Endodermal cell (in vitro differentiated cells): Measurements from ENCODE around the gene GIMAP1. TPM values are rescaled to one million over a fixed set of nuclear protein-coding genes. Genes with fewer than 3 reads are reported as not detected.
"Not testable (repeated sequence)": the region's sequence is repeated elsewhere in the genome, so short reads cannot be mapped to it uniquely, and the experiment has no call there.

ENCODE experiments used
- DNase-seq: peaks from one replicate; pipeline ENCODE4 v3.0.0-alpha.2; 2017
- H3K27ac ChIP-seq: 2 replicates; pipeline ENCODE4 v1.5.1; 2013; ENCODE audit warnings: mild to moderate bottlenecking, low read depth, low read length, moderate library complexity
- H3K27me3 ChIP-seq: 2 replicates; pipeline ENCODE4 v1.6.1; 2013; ENCODE audit warnings: mild to moderate bottlenecking, low read length, moderate library complexity; ENCODE audit not compliant: insufficient read depth, control insufficient read depth, poor library complexity, severe bottlenecking
- H3K36me3 ChIP-seq: 2 replicates; pipeline ENCODE4 v1.7.0; 2013; ENCODE audit warnings: mild to moderate bottlenecking, low read length, moderate library complexity; ENCODE audit not compliant: control insufficient read depth, insufficient read depth
- H3K4me1 ChIP-seq: one replicate; pipeline ENCODE4 v1.7.0; 2013; ENCODE audit warnings: low read length; ENCODE audit not compliant: control insufficient read depth, insufficient read depth
- H3K4me3 ChIP-seq: 2 replicates; pipeline ENCODE4 v1.5.1; 2013; ENCODE audit warnings: mild to moderate bottlenecking, low read length, moderate library complexity
- H3K9ac ChIP-seq: 2 replicates; pipeline ENCODE4 v1.6.1; 2013; ENCODE audit warnings: mild to moderate bottlenecking, low read length, moderate library complexity; ENCODE audit not compliant: poor library complexity, severe bottlenecking; ENCODE audit errors: extremely low read depth
- H3K9me3 ChIP-seq: 2 replicates; pipeline ENCODE4 v1.6.1; 2013; ENCODE audit warnings: mild to moderate bottlenecking, low read length, moderate library complexity; ENCODE audit not compliant: control insufficient read depth
- H3K27ac Mint-ChIP-seq: 2 replicates; pipeline ENCODE4 v1.8.0; 2020; ENCODE audit warnings: mixed read lengths
- H3K27me3 Mint-ChIP-seq: 2 replicates; pipeline ENCODE4 v1.8.0; 2021; ENCODE audit warnings: mild to moderate bottlenecking, mixed read lengths; ENCODE audit not compliant: insufficient read depth
- H3K36me3 Mint-ChIP-seq: 2 replicates; pipeline ENCODE4 v1.8.0; 2020; ENCODE audit warnings: low read depth, mixed read lengths
- H3K4me1 Mint-ChIP-seq: 2 replicates; pipeline ENCODE4 v1.8.0; 2020; ENCODE audit warnings: mixed read lengths
- H3K4me3 Mint-ChIP-seq: 2 replicates; pipeline ENCODE4 v1.8.0; 2020; ENCODE audit warnings: mild to moderate bottlenecking, moderate library complexity, mixed read lengths
- H3K9me3 Mint-ChIP-seq: 2 replicates; pipeline ENCODE4 v1.8.0; 2020; ENCODE audit warnings: mild to moderate bottlenecking, mixed read lengths
- WGBS, 2 experiments: methylation state at CpG; one replicate each; pipeline versions ENCODE4 v1.1.5 to v1.1.7; 2013; ENCODE audit warnings: missing lambda C conversion rate in 2 of 2, mixed read lengths in 1 of 2; ENCODE audit not compliant: insufficient coverage in 1 of 2, insufficient read length in 1 of 2; 5-methylcytosine and 5-hydroxymethylcytosine counted together
- total RNA-seq, 2 donors: library from RNA; stranded (reverse); fragmentation: NEBNext Ultra II Directional in 1 of 2; extraction: Animal tissue kit (Norgen Biotek cat#: 25700) in 1 of 2; gene quantifications; 2 replicates in 1 of 2; 3 replicates in 1 of 2; pipeline ENCODE4 v1.2.1, GENCODE V29; 2021
- TF ChIP-seq, protein P1 (sequence below): fragments of 200-600 bp; sonication (generic); conservative IDR thresholded peaks from 2 replicates; pipeline ENCODE4 v1.5.0; 2021; ENCODE audit warnings: antibody characterized with exemption, mild to moderate bottlenecking

The GIMAP1 gene
- total RNA-seq, 2 donors from 2014 or later = not detected

DNA sequence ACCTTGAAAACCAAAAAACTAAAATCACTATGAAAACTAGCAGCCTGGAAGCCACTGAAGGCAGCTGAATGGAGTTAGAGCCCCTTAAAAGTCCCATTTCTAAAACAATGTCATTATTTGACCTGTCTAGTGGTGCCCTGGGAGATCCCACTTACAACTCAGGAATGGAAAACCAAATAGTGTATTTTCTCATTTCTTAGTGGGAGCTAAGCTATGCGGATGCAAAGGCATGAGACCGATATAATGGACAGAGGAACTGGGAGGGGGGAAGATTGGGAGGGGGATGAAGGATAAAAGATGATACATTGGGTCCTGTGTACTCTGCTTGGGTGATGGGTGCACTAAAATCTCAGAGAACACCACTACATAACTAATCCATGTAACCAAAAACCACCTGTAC, 40.7 kb upstream of the GIMAP1 start:
- Mint-ChIP-seq H3K27ac (no peak overlapping the region), H3K36me3 (no peaks in the 10 kb centered on the region), H3K4me3 (no peak overlapping the region), H3K27me3 (peaks cover 4% of the 10 kb centered on the region), H3K9me3 (peaks cover 38% of the 10 kb centered on the region), H3K4me1 (no peaks in the 10 kb centered on the region)
- H3K4me1 ChIP-seq = no peaks in the 10 kb centered on the region
- no peak overlapping the region for H3K27ac ChIP-seq
- TF ChIP-seq, protein P1, sequence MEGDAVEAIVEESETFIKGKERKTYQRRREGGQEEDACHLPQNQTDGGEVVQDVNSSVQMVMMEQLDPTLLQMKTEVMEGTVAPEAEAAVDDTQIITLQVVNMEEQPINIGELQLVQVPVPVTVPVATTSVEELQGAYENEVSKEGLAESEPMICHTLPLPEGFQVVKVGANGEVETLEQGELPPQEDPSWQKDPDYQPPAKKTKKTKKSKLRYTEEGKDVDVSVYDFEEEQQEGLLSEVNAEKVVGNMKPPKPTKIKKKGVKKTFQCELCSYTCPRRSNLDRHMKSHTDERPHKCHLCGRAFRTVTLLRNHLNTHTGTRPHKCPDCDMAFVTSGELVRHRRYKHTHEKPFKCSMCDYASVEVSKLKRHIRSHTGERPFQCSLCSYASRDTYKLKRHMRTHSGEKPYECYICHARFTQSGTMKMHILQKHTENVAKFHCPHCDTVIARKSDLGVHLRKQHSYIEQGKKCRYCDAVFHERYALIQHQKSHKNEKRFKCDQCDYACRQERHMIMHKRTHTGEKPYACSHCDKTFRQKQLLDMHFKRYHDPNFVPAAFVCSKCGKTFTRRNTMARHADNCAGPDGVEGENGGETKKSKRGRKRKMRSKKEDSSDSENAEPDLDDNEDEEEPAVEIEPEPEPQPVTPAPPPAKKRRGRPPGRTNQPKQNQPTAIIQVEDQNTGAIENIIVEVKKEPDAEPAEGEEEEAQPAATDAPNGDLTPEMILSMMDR = no peak
- DNase-seq = no peak
- no peaks in the 10 kb centered on the region for H3K27me3 ChIP-seq
- no peak overlapping the region for H3K9ac ChIP-seq
- H3K9me3 ChIP-seq = no peaks in the 10 kb centered on the region
- no peaks in the 10 kb centered on the region for H3K36me3 ChIP-seq
- WGBS, 2 experiments = 75 to 90% methylated on average over 2 of the region's 2 CpGs
- no peak overlapping the region for H3K4me3 ChIP-seq

DNA sequence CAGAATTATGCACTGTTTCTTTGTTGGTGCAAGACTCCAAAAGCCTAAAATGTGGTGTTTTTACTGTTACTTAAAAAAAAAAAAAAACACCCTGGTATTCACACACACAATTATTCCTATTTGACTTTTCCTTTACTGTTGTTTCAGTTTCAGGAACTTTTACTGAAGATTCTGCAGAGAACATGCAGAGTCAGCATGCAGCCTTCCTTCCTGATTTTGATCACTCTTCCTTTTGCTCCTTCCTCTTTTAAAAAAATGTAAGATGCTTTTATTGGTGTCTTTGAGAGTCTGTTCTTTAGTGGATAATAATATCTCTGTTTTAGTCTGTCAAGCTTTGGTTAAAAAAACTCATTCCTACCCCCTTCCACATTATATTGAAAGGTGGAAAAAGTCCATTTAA, 40.1 kb upstream of the GIMAP1 start:
- H3K36me3 Mint-ChIP-seq, H3K9ac ChIP-seq, H3K4me3 Mint-ChIP-seq, H3K4me3 ChIP-seq, DNase-seq, H3K27ac Mint-ChIP-seq, H3K27me3 Mint-ChIP-seq, H3K27me3 ChIP-seq, H3K27ac ChIP-seq, H3K9me3 ChIP-seq, H3K4me1 Mint-ChIP-seq, H3K36me3 ChIP-seq, H3K4me1 ChIP-seq: not testable (repeated sequence)
- peaks cover 38% of the 10 kb centered on the region for H3K9me3 Mint-ChIP-seq

DNA sequence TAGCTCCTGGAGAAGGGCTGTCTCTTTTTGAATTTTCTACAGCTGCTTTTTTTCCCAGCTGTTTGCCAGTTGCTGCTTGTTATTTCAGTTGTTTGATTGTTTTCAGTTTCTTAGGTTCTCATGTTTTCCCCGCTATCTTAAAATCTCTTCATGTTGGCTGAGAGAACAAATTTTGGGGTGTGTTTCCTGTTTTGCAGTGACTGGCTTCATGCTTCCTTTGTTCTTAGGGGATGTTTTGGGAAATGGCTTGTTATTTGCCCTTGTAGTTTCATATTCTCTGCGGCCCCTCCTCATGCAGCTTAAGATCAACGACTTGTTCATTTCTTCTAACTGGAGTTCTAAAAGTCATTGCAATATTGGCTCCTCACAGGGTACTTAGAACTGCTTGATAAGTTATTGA, 39.6 kb upstream of the GIMAP1 start:
- H3K9me3 ChIP-seq, H3K4me1 ChIP-seq, DNase-seq, H3K4me3 ChIP-seq, H3K27ac ChIP-seq, H3K36me3 ChIP-seq, H3K27me3 Mint-ChIP-seq, H3K27ac Mint-ChIP-seq, H3K4me3 Mint-ChIP-seq, H3K27me3 ChIP-seq, H3K4me1 Mint-ChIP-seq, H3K36me3 Mint-ChIP-seq, H3K9ac ChIP-seq: not testable (repeated sequence)
- WGBS, 2 experiments = 94% methylated on average over 3 of the region's 3 CpGs; no CpG with 5 or more reads in 1 of the 2 experiments
- peaks cover 38% of the 10 kb centered on the region for H3K9me3 Mint-ChIP-seq

DNA sequence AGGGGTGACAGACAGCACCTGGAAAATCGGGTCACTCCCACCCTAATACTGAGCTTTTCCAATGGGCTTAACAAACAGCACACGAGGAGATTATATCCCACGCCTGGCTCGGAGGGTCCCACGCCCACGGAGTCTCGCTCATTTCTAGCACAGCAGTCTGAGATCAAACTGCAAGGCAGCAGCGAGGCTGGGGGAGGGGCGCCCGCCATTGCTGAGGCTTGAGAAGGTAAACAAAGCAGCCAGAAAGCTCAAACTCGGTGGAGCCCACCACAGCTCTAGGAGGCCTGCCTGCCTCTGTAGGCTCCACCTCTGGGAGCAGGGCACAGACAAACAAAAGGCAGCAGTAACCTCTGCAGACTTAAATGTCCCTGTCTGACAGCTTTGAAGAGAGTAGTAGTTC, 37.8 kb upstream of the GIMAP1 start:
- not testable (repeated sequence) for H3K36me3 ChIP-seq, H3K27ac Mint-ChIP-seq, H3K4me3 ChIP-seq, DNase-seq, H3K36me3 Mint-ChIP-seq, H3K4me1 Mint-ChIP-seq, H3K4me1 ChIP-seq, H3K9me3 ChIP-seq, H3K27me3 ChIP-seq, H3K9ac ChIP-seq, H3K4me3 Mint-ChIP-seq, H3K27ac ChIP-seq
- peaks cover 25% of the 10 kb centered on the region for H3K9me3 Mint-ChIP-seq
- 78 to 89% methylated on average over 7 to 11 of the region's 11 CpGs for WGBS, 2 experiments
- H3K27me3 Mint-ChIP-seq = peaks cover 14% of the 10 kb centered on the region

DNA sequence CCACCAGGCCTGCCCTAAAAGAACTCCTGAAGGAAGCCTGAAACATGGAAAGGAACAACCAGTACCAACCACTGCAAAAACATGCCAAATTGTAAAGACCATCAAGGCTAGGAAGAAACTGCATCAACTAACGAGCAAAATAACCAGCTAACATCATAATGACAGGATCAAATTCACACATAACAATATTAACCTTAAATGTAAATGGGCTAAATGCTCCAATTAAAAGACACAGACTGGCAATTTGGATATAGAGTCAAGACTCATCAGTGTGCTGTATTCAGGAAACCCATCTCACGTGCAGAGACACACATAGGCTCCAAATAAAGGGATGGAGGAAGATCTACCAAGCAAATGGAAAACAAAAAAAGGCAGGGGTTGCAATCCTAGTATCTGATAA, 36.0 kb upstream of the GIMAP1 start:
- not testable (repeated sequence) for H3K4me3 Mint-ChIP-seq, H3K4me1 ChIP-seq, H3K27ac Mint-ChIP-seq, H3K27ac ChIP-seq, H3K4me1 Mint-ChIP-seq, H3K4me3 ChIP-seq, H3K9ac ChIP-seq, H3K36me3 ChIP-seq, H3K36me3 Mint-ChIP-seq, DNase-seq, H3K27me3 ChIP-seq, H3K9me3 ChIP-seq
- peaks cover 28% of the 10 kb centered on the region for H3K27me3 Mint-ChIP-seq
- H3K9me3 Mint-ChIP-seq = peaks cover 24% of the 10 kb centered on the region
- 80% methylated on average over 1 of the region's 2 CpGs; no CpG with 5 or more reads in 1 of the 2 experiments for WGBS, 2 experiments
